AG04449 (cell line): ENCODE measurements around the gene BEST4.

ENCODE experiments used
- CTCF ChIA-PET: fragments of 350-600 bp; formaldehyde crosslinking; extraction: SDS; loops from one replicate; lab custom pipeline; 2021; ENCODE audit warnings: antibody characterized with exemption; lab: Yijun Ruan, JAX
- POLR2A ChIA-PET: fragments of 400-600, 350-600 bp; formaldehyde crosslinking; extraction: SDS; loops from one replicate; lab custom pipeline; 2020; ENCODE audit warnings: antibody characterized with exemption, inconsistent platforms; lab: Yijun Ruan, JAX
- DNase-seq: peaks from one replicate; pipeline ENCODE4 v3.0.0-alpha.2; 2010; ENCODE audit warnings: low read depth, low spot score
- H3K4me3 ChIP-seq: 2 replicates; pipeline ENCODE4 v1.5.1; 2011; ENCODE audit warnings: low read depth, mild to moderate bottlenecking, control low read depth, low read length
- TF ChIP-seq, protein P1 (sequence below): IDR thresholded peaks from one replicate; pipeline ENCODE4 v1.5.1; 2011; ENCODE audit warnings: mild to moderate bottlenecking, moderate library complexity, low read length, control low read depth, inconsistent platforms; ENCODE audit not compliant: insufficient read depth; ENCODE audit errors: missing control alignments

The BEST4 gene

DNA sequence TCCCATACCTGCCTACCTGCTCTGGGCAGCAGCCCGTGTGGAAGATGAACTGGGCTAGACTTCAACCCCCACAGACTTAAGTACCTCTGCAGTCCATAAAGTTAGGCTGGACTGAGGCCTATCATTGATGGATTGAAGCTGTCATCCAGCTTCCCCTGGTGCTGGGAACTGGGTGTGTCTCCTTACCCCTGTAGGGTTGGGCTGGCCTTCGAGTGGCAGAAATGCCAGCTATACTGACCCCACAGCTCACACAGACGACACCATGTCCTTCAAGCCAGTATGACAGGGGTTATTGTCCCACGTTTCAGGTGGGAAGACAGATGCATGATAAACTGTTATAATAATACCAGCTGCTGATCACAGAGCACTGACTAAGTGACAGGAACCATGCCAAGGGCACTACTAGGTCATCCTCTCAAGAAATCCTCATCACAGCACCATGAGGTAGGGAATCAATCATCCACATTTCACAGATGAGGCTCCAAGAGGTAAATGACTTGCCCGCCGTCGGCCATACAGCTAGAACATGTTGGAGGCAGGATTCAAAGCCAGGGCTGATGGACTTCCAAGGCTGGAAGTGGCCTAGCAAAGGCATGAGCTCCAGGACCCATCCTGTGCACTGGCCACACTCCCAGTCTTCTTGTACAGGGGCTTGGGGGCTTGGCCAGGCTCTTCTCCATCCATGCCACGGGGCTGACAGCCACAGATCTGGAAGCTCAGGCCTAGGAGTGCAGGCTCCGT, at the start of gene BEST4:
TSS of gene BEST4 (minus strand) at position 51 of the 741 bp plus-strand sequence. CDS start 465 bp downstream, outside the sequence.
- no peak within 1 kb of the TSS for H3K4me3 ChIP-seq
- ChIA-PET POLR2A (no interaction called here), CTCF (interaction anchor here (1.0 to 6.4 kb wide), 6 partner anchors 9 to 59 kb away, joined by 3 to 40 read pairs (median 14); partner anchors contain the start of genes PLK3, RNU5D-1 and RPS8)
- TF ChIP-seq, protein P1, sequence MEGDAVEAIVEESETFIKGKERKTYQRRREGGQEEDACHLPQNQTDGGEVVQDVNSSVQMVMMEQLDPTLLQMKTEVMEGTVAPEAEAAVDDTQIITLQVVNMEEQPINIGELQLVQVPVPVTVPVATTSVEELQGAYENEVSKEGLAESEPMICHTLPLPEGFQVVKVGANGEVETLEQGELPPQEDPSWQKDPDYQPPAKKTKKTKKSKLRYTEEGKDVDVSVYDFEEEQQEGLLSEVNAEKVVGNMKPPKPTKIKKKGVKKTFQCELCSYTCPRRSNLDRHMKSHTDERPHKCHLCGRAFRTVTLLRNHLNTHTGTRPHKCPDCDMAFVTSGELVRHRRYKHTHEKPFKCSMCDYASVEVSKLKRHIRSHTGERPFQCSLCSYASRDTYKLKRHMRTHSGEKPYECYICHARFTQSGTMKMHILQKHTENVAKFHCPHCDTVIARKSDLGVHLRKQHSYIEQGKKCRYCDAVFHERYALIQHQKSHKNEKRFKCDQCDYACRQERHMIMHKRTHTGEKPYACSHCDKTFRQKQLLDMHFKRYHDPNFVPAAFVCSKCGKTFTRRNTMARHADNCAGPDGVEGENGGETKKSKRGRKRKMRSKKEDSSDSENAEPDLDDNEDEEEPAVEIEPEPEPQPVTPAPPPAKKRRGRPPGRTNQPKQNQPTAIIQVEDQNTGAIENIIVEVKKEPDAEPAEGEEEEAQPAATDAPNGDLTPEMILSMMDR, result no peak
- no peak for DNase-seq

DNA sequence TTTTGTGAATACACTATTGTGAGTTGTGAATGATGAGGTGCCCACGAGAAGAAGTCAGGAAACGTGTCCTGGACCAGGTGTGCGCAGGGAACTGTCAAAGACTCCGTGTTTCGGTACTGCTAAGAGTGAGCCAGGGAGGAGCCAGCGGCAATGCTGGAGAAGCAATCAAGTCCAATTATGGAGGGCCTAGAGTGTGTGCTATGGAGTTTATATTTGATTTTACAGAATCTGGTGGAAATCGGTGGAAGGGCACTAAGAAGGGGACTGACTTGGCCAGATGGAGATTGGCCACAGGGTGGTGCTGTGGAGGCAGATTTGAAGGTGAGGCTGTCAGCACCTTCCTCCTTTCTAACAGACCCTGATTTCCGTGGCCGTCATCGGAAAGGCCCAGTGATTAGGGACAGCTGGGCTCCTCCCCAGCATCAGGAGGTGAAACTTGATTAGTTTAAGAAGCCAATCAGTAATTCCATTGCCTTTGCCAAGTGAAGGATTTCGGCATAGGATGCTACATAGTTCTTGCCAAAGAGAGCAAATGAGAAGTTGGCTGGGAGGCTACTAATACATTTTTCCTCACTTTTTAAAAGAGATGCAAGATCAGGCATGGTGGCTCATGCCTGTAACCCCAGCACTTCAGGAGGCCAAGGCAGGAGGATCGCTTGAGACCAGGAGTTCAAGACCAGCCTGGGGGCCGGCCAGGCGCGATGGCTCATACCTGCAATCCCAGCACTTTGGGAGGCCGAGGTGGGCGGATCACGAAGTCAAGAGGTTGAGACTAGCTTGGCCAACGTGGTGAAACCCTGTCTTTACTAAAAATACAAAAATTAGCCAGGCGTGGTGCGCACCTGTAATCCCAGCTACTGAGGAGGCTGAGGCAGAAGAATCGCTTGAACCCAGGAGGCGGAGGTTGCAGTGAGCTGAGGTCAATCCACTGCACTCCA, 48.0 kb upstream of the BEST4 start:
- POLR2A ChIA-PET, result no interaction called here
- H3K4me3 ChIP-seq, result no peak overlapping the region
- TF ChIP-seq, protein P1, result peak; percentile 87
- DNase-seq, result no peak
- CTCF ChIA-PET, result interaction anchor here (0.6 to 10.5 kb wide), 19 partner anchors 10 to 469 kb away, joined by 3 to 92 read pairs (median 3); partner anchors contain the start of genes HECTD3, PLK3 and UROD

DNA sequence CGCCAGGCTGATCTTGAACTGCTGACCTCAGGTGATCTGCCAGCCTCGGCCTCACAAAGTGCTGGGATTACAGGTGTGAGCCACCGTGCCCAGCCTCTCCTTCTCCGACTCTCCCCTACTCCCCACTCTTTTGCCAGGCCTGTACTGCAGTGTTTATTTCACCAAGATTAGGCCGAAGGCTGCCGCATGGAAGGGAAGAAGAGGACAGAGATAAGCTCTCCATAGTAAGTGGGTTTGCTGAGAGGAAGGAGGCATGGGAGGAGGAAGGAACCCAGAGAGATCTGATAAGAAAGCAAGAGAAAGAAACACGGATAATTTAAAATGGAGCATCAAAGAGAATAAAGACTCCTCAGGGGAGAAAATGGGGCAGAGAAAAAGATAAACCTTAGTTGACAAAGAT, 46.4 kb upstream of the BEST4 start:
- no peak overlapping the region for H3K4me3 ChIP-seq
- TF ChIP-seq, protein P1, result no peak
- DNase-seq, result no peak
- POLR2A ChIA-PET, result no interaction called here
- CTCF ChIA-PET, result interaction anchor here (1.0 to 10.5 kb wide), 8 partner anchors 9 to 466 kb away, joined by 3 to 92 read pairs (median 9); partner anchors contain the start of genes HECTD3, PTCH2 and UROD

DNA sequence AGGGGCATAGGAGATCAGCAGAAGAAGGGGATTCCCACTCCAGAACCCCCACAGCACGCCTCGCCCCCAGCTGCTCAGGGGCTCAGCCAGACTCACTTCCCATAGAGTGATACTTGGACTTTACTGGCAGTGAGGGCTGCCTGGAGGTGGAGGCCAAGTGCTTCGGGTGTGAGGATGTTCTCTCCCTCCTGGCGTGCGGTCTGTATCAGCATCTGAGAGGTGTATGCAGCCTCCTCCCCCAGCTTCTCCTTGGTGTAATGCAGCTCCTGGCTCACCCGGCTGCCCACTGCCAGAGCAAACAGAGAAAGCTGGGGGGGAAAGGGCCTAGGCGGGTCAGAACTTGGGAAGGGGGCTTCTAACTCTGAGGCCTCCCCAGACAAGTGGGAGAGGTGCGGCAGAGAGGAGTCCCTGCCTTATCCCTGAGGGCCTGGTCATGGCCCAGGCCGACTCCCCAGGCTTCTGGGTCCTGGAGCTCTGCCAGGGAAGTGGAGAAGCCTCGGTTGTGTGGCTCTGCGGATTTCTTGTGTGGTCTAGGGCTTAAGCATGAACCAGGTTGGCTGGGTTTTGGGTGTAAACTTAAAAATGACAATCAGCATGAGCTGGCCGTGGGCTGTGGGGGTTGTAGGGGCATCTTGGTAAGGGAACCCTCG, 44.2 kb upstream of the BEST4 start:
- no peak overlapping the region for H3K4me3 ChIP-seq
- CTCF ChIA-PET, result interaction anchor here (1.0 to 10.5 kb wide), 6 partner anchors 9 to 660 kb away, joined by 3 to 92 read pairs (median 3); partner anchors contain the start of genes HECTD3 and UROD
- DNase-seq, result no peak
- POLR2A ChIA-PET, result interaction anchor here (1.5 kb wide), 1 partner anchor 32 kb away, joined by 6 read pairs; the partner anchor contains the start of gene PLK3
- TF ChIP-seq, protein P1, result no peak

DNA sequence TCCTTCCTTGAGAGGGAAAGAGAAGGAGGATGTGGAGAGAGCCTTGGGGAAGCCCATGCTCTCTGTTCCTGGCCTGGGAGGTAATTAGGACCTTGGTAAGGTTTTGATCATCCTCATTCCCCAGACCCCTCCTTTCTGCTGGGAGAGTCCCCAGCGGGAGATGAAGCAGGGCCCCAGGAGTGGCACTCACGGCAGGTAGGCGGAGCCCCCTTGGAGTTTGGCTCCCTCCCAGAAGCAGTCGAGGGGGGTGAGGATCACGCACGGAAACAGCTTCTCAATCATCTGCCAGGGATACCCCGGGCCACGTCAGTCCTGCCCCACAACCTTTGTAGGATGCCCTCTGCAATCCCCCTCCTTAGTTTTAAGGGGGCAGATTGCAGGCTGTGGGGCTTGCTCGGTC, 43.5 kb upstream of the BEST4 start:
- ChIA-PET POLR2A (interaction anchor here (0.7 to 1.5 kb wide), 3 partner anchors 9 to 32 kb away, joined by 3 to 6 read pairs (median 4); partner anchors contain the start of gene PLK3), CTCF (interaction anchor here (0.6 to 10.5 kb wide), 2 partner anchors 10 to 180 kb away, joined by 4 to 92 read pairs; partner anchors contain the start of genes HECTD3 and UROD)
- H3K4me3 ChIP-seq, result no peak overlapping the region
- TF ChIP-seq, protein P1, result no peak
- DNase-seq, result no peak
